ENCODE data around the gene C6orf132.
A peak's percentile ranks its signal among the peaks of the same experiment; 100 is the strongest.
"Not testable (repeated sequence)": the region's sequence is repeated elsewhere in the genome, so short reads cannot be mapped to it uniquely, and the experiment has no call there.

Gene C6orf132, protein sequence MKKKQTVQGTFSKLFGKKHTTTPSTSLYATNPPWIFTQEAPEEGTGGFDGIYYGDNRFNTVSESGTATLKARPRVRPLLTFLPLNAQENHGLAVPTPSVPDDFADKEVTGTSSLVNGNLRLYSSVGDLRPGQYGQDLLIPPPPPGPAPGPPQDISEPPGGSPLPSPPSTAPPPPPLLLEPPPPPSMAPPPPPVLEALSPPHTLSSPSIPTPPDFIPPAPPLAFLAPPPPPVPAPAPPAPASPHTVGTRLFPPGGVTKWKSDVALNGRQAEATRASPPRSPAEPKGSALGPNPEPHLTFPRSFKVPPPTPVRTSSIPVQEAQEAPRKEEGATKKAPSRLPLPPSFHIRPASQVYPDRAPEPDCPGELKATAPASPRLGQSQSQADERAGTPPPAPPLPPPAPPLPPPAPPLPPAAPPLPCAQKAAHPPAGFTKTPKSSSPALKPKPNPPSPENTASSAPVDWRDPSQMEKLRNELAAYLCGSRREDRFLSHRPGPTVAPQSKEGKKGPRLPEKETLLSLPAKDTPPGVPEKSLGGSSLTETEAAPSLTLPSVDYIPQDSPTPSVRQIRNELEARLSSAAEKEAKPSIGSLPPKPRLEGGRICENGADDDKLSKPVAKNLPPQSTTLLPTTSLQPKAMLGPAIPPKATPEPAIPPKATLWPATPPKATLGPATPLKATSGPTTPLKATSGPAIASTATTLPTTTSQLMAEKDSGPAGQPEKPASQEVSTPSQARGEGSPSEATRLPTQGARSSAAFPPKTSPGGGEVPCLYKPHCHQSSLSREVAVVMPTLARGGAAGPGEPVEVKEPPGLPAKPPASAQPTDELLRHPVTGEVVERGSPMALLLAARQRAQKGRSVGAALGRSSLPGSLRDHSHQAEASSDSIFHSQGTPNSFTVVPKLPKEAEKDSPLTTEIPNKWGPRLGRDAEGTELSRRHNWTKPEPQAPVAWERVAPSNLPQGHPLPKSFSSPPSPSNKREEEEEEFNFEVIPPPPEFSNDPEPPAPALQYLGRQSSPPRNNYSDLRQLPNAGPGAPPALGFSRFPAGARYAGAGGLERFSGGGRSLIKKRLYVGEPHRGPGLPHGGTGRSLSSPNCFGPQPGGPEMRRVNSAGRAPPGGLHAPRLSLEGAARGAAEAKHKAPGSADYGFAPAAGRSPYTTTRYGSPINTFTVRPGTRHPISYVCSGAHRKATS

GRCh38 chr6:42142118-42142835 lies at the start of gene C6orf132:
Gene C6orf132, minus strand, starts transcription at chr6:42142620. Its CDS starts 176 bp downstream, at chr6:42142444.
- DNase-seq: no peak

GRCh38 chr6:42190554-42191183 lies 48.2 kb upstream of the C6orf132 start:
- no peak for DNase-seq

GRCh38 chr6:42188406-42188805 lies 46.0 kb upstream of the C6orf132 start:
- no peak for DNase-seq

DNA sequence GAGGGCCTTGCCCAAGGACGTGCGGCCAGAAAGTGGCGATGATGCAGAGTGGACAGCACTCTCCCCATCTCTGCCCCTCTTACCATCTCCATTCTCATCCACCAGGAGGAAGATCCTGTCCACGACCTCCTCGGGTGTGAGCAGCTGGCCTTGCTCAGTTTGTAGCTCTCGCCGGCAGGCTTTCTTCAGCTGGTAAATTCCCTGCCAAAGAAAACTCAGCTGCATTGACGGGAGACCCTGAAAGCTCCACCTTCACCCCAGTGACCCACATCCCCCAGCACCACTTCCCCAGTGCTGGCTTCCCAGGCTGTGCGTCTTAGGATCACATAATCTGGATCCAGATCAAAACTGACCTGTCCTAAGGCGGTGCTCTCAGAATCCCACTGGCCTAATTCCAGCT lies 43.2 kb upstream of the C6orf132 start:
- DNase-seq: no peak

- DNase-seq: no peak
These were observed 42.1 kb upstream of the C6orf132 start for GRCh38 chr6:42184475-42184874.

DNA sequence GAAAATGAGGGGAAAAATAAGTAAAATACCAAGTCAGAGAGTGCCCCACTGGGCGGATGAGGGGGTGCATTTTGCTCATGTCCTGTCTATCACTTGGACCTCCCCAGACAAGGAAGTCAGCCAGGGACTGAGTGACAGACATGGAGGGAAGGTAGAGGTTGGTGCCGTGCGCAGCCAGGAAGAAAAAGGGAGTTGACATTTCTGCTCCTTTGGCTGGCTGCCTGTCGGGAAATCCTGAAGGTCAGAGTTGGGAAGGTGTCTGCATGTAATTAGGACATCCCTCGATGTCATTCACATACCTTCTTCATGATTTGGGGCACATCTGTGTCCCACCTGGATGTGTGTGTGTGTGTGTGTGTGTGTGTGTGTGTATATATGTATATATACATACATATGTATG lies 39.7 kb upstream of the C6orf132 start:
- DNase-seq: no peak

- DNase-seq: no peak
These were observed 37.5 kb upstream of the C6orf132 start for GRCh38 chr6:42179945-42180313.

GRCh38 chr6:42179261-42179944 lies 37.0 kb upstream of the C6orf132 start:
- no peak for DNase-seq

- no peak for DNase-seq
These were observed 35.3 kb upstream of the C6orf132 start for GRCh38 chr6:42177514-42178364.

DNA sequence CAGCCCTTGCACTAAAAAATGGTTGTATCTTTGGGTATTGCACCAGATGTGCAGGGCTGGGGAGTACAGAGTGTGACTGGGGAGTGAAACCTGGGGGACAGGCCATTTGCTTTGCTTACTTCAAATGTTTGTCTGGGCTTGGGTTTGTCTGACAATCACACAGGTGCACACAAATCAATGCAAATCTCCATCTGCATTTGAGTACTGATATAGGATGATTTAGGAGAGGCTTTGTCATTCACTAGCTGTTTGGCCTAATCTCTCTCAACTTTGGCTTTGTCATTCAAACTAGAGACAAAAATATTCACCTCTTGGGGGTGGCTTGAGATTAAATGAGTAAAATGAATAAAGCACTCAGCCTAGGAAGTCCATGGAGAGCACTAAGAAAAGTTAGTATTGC lies 34.6 kb upstream of the C6orf132 start:
- DNase-seq: no peak

DNA sequence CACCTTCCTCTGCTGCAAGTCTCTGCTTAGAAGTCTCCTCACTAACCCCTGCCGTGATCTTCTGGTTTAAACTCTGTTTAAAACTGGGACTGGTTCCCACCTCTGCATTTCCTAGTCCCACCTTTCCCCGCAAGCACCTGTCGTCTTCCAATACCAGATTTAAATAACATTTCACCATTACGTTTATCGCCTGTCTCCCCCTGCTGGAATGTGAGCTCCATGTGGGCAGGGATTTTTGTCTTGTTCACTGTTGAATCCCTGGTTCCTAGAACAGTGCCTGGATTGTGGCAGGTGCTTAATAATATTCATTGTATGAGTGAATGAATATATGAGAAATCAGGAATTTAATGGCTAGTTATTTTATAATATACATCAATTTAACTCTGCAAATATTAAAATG lies 33.4 kb upstream of the C6orf132 start:
- DNase-seq: no peak

DNA sequence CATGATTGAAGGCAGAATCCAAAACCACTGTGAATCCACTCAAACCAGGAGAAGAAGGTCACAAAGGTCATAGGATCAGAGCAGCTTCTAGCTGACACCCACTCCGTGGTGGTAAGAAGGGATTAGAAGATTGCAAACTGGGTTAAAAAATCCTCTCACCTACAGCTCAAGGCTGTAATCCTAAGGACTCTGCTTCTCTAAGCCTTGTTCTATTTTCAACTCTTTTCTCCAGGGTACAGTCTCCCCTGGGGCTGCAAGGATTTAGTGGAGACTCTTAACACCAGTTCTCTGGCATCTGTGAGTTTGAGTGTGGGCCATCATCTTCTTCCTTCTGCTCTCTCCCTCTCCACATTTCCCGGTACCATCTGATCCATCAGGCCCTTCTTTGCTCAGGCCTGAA lies 30.7 kb upstream of the C6orf132 start, which contains the start of gene GUCA1A:
GUCA1A (plus strand) TSS at position 264 of the 400 bp plus-strand sequence. CDS start 250 bp downstream, outside the sequence.
- DNase-seq: no peak

DNA sequence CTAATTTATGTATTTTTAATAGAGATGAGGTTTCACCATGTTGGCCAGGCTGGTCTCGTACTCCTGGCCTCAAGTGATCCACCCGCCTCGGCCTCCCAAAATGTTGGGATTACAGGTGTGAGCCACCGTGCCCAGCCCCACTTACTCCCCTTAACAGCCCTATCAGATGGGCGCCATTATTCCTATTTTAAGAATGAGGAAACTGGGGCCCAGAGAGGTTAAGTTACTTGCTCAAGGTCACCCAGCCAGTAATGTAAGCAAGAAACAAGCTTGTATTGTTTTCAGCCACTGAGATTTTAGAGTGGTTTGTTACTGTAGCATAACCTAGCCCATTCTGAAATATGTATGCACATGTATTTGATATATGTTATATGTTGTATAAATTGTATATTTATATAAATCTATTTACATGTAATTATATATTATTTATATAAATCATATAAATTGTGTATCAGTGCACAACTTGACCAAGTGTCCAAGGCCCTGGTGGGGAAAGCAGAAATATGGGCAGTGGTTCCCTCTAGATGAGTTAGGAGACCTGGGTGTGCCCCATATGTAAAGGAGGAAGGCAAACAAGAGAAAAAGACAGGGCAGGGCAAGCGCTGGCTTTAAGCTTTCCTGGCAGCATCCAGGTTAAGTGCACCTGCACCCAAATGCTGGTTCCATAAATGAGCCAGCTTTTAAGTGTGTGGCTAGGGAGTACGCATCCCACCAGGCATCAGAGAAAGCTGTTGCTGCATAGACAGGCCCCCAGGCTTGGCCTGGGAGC lies 29.6 kb upstream of the C6orf132 start:
- no peak for DNase-seq

GRCh38 chr6:42169780-42170179 lies 27.4 kb upstream of the C6orf132 start:
- not testable (repeated sequence) for DNase-seq

GRCh38 chr6:42168650-42169049 lies 26.2 kb upstream of the C6orf132 start:
- no peak for DNase-seq

DNA sequence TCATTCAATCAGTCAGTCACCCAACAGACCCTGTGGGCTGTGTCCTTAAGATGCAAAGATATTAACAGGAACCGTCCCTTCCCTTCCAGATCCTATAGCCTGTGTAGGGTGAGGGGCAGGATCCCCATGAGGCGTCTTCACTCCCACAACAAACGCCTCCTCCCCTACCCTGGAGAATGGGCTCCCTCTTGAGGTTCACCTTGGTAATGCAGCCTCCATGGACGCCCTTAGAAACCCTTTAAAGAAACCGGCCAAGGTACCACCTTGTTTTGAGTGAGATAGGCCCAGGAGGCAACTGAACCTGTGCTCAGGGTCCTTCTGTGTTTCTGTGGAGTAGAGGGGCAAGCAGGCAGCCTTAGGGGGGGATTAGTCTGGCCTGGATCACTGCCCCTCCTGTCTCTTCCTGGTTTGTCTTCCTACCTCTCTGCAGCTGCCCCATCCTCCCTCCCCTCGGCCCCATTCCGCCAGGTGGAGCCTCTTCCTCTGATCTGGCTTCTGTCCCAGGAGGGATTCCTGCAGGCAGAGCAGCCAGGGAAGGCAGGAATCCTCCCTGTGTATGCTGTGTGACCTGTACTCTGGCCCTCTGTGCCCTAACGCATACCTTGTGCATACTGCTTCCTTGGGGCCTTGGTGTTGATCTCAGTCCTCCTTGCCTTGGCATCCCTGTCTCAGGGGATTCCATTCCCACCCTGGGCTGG lies 24.2 kb upstream of the C6orf132 start:
- DNase-seq: peak; percentile 63

DNA sequence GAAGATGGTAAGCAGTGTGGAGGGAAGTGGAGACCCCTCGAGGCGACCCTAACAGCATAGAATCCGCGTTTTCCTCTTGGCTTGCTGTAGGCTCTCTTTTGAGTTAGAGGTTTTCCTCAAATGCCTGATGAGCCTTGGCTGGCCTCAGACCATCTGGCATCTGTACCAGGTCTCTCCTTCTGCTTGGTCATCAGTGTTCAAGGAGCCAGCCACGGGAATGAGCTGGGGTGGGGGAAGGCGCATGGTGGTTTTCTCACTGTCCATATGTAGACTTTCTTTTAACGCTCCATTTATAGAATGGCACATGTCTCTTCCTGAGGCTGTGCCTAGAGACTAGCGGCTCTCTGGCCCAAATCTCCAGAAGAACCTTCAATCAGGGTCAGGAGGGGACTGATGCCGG lies 22.6 kb upstream of the C6orf132 start:
- no peak for DNase-seq

- peak; percentile 37 for DNase-seq
These were observed 21.6 kb upstream of the C6orf132 start for GRCh38 chr6:42163981-42164380.

DNA sequence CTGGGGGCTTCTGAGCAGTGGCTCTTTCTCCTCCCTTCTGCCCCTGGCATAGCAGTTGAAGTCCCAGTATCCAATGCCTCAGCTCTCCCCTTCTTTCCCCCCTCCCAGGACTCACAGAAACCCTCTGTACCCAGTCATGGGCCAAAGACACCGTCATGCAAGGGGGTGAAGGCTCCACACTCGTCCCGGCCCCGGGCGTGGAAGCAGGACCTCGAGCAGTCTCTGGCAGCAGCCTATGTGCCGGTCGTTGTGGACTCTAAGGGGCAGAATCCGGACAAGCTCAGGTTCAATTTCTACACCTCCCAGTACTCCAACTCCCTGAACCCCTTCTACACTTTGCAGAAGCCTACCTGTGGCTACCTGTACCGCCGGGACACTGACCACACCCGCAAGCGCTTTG lies 20.4 kb upstream of the C6orf132 start:
- DNase-seq: no peak
